ENCODE results near the gene C2orf80. TPM values are rescaled to one million over a fixed set of nuclear protein-coding genes. Genes with fewer than 3 reads are reported as not detected.

C2orf80 gene
- total and polyA plus RNA-seq, 8 donors = not detected

- Histone ChIP-seq H3K36me3 (no peaks in the 10 kb centered on the region), H3K27ac (no peak overlapping the region), H3K4me1 (no peaks in the 10 kb centered on the region), H3K9me3 (peaks cover 0 to 6% of the 10 kb centered on the region in 2 donors), H3K27me3 (no peaks in the 10 kb centered on the region), H3K4me3 (no peak overlapping the region)
- no peak for DNase-seq
- TF ChIP-seq, protein P1, sequence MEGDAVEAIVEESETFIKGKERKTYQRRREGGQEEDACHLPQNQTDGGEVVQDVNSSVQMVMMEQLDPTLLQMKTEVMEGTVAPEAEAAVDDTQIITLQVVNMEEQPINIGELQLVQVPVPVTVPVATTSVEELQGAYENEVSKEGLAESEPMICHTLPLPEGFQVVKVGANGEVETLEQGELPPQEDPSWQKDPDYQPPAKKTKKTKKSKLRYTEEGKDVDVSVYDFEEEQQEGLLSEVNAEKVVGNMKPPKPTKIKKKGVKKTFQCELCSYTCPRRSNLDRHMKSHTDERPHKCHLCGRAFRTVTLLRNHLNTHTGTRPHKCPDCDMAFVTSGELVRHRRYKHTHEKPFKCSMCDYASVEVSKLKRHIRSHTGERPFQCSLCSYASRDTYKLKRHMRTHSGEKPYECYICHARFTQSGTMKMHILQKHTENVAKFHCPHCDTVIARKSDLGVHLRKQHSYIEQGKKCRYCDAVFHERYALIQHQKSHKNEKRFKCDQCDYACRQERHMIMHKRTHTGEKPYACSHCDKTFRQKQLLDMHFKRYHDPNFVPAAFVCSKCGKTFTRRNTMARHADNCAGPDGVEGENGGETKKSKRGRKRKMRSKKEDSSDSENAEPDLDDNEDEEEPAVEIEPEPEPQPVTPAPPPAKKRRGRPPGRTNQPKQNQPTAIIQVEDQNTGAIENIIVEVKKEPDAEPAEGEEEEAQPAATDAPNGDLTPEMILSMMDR (IDR thresholded peaks at IDR 0.05) = no peak
- no peak for ATAC-seq
- intact Hi-C loops (cut with DNase I) = no loop called here
Measured at GRCh38 chr2:208136716-208137094, 53.1 kb downstream of the C2orf80 start.

DNA sequence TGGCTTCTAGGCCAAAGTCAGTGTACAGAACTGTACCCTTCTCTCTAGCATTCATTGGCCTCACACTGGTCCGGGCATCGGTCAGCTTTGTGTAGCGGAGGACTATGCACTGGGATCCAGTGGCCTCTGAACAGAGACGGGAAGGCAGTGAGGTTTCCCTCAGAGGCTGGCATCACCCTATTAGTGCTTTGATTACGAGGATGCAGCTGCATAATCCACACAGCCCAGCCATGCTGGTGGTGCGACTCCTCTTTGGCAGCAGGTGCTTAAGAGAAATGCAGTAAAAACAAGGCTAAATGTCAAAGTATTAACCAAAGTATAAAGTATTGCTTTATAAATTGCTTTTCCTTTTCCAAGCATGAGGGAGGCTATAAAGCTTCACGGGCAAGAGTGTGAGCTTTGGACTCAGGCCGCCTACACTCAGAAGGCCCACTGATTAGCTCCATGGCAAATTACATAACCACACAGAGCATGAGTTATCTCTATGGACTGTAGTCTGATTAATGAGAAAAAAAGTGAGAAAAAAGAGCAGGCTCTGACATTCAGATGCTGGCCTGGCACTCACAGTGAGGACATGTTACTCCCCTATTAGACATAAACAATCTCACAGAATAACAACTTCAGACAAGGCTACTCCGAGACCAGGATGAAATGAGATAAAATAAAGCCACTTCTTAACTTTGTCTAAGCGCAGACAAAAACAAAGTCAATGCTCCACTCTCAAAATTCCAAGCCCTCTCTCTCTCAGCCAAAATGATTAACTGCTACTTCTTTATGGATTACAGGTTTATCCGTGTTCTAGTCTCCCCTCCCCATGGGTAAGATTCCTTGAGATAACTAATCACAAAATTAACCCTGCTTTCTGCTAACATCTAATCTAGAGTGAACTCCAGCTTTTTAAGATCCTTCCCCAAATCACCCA is 53.8 kb downstream of the C2orf80 start:
- TF ChIP-seq, protein P1 (IDR thresholded peaks at IDR 0.05) = no peak
- no peaks in the 10 kb centered on the region for H3K4me1 ChIP-seq
- H3K27ac ChIP-seq = no peak overlapping the region
- peaks cover 0 to 6% of the 10 kb centered on the region in 2 donors for H3K9me3 ChIP-seq
- H3K36me3 ChIP-seq = no peaks in the 10 kb centered on the region
- intact Hi-C loops (cut with DNase I) = no loop called here
- DNase-seq (no peak), ATAC-seq (no peak)
- H3K27me3 ChIP-seq = no peaks in the 10 kb centered on the region
- no peak overlapping the region for H3K4me3 ChIP-seq

DNA sequence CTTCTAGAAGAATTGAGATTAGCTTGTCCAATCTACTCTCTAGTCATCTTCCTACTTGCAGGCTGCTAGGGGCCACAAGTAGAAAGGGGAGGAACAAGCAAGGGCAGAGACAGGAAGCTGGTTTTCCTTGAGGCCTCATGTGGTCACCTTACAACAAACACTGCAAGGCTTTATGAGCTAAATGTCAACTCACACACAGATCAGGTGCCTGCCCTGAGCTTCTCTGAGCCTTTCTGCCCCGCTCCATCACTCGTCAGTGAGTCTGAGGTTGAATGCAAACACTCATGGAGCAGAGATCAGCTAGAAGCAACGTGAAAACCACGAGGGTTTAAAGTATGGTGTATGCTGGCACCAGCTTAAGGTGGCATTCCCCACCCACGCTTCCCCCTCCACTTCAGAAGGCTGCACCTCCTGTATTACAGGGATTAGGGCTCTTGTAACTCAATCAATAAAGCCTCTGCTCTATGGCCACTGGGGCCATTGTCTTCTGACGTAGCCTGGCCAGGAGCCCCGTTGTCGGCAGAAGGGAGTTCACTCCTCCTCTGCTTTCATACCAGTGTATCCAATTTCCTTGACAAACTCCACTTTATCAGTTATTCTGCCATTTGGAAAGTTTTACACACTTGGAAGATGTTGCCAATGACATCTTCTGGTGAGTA is 54.8 kb downstream of the C2orf80 start:
- Histone ChIP-seq H3K4me1 (no peaks in the 10 kb centered on the region), H3K27ac (no peak overlapping the region), H3K36me3 (no peaks in the 10 kb centered on the region), H3K9me3 (peaks cover 0 to 6% of the 10 kb centered on the region in 2 donors), H3K27me3 (no peaks in the 10 kb centered on the region), H3K4me3 (no peak overlapping the region)
- intact Hi-C loops (cut with DNase I) = no loop called here
- TF ChIP-seq, protein P1 (IDR thresholded peaks at IDR 0.05) = no peak
- ATAC-seq (peak; percentile 21), DNase-seq (no peak)

DNA sequence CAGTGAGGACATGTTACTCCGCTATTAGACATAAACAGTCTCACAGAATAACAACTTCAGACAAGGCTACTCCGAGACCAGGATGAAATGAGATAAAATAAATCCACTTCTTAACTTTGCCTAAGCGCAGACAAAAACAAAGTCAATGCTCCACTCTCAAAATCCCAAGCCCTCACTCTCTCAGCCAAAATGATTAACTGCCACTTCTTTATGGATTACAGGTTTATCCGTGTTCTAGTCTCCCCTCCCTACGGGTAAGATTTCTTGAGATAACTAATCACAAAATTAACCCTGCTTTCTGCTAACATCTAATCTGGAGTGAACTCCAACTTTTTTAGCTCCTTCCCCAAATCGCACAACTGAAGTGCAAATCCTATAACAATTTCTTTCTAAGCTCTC is 59.1 kb downstream of the C2orf80 start:
- DNase-seq = no peak
- Histone ChIP-seq H3K27ac (no peak overlapping the region), H3K9me3 (no peaks in the 10 kb centered on the region), H3K27me3 (peaks cover 0 to 4% of the 10 kb centered on the region in 2 donors), H3K4me1 (no peaks in the 10 kb centered on the region), H3K36me3 (no peaks in the 10 kb centered on the region), H3K4me3 (no peak overlapping the region)
- TF ChIP-seq, protein P1 (IDR thresholded peaks at IDR 0.05) = no peak
- no peak for ATAC-seq
- intact Hi-C loops (cut with DNase I) = no loop called here
